HG03342 (cell line): ENCODE data around the gene OR2L13.
"Not testable (repeated sequence)": the region's sequence is repeated elsewhere in the genome, so short reads cannot be mapped to it uniquely, and the experiment has no call there.

Source experiments
- ATAC-seq: cut with Tn5 transposase; IDR thresholded peaks from one replicate; pipeline ENCODE4 v1.9.1; 2021; ENCODE audit warnings: mild to moderate bottlenecking, moderate library complexity; ENCODE audit not compliant: unreplicated experiment

The OR2L13 gene, protein sequence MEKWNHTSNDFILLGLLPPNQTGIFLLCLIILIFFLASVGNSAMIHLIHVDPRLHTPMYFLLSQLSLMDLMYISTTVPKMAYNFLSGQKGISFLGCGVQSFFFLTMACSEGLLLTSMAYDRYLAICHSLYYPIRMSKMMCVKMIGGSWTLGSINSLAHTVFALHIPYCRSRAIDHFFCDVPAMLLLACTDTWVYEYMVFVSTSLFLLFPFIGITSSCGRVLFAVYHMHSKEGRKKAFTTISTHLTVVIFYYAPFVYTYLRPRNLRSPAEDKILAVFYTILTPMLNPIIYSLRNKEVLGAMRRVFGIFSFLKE

GRCh38 chr1:248094884-248095283 is at the start of gene OR2L13:
OR2L13 (plus strand) TSS chr1:248095184; CDS start chr1:248099376, 4,192 bp downstream.
- no peak for ATAC-seq

DNA sequence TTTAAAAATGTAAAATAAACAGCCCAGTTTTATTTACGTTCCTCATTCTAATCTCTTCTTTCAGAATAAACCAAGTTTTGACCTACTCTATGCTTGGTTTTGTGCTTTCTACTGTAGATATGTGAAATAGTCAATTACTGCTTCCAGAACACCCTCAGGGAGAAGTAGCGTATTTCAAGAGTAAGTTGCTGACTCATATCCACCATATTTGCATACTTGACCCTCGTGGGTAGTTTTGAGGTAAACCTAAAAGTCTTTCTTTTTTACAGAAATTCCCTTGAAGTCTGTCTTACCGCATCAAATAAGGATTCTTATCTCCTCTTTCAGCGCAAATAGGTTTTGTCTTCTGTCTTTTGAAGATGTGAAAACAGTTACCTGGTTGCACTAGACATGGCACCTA is 49.8 kb upstream of the OR2L13 start:
- ATAC-seq: peak; percentile 64

- no peak for ATAC-seq
These were observed 48.4 kb upstream of the OR2L13 start, which contains the start of gene OR2L3 for GRCh38 chr1:248046536-248046935. OR2L3 (plus strand) TSS chr1:248046836; CDS start chr1:248060682, 13,846 bp downstream.

DNA sequence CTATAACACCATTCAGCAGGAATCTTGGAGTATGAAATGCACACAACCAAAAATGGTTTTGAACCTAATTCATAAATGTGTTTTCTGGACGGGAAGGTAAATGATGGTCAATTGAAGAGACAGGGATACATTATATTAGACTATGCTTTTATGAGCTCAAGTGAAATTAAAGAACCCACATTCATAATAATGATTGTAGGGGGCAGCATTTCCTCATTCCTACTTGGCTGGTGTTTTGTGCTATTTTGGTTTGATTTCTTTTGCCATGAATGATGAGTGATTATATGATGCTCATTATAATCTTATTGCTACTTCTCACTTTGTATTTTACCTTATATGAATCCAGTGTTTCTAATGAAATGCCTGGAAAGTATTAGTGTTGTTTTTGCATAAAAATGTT is 48.0 kb upstream of the OR2L13 start:
- no peak for ATAC-seq

DNA sequence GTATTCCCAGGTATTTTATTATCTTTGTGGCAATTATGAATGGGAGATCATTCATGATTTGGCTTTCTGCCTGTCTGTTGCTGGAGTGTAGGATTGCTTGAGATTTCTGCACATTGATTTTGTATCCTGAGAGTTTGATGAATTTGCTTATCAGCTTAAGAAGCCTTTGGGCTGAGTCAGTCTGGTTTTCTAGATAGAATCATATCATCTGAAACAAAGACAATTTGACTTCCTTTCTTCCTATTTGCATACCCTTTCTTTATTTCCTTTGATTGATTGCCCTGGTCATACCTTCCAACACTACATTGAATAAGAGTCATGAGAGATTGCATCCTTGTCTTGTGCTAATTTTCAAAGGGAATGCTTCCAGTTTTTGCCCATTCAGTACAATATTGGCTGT is 40.3 kb upstream of the OR2L13 start:
- ATAC-seq: no peak

DNA sequence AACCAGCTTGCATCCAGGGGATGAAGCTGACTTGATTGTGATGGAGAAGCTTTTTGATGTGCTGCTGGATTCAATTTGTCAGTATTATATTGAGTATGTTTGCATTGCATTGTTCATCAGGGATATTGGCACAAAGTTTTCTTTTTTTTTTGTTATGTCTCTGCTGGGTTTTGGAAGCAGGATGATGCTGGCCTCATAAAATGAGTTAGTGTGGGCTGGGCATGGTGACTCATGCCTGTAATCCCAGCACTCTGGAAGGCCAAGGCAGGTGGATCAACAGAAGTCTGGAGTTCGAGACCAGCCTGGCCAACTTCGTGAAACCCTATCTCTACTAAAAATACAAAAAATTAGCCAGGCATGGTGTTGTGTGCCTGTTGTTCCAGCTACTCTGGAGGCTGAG is 39.7 kb upstream of the OR2L13 start:
- no peak for ATAC-seq

- ATAC-seq: no peak
These were observed 29.9 kb upstream of the OR2L13 start for GRCh38 chr1:248065071-248065470.

DNA sequence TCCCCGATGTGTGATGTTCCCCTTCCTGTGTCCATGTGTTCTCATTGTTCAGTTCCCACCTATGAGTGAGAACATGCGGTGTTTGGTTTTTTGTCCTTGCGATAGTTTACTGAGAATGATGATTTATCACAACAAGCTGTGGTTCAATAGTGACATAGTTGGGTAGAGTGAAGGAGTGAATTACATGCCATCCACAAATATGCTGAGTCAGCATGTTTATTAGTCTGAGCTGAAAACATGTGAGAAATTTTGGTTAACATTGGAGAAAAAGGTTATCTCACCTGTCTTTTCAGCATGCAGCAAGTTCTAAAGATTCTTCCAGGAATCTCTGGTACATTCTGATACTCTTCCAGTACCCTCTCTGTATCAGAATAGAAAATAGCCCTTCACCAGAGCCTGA is 29.4 kb upstream of the OR2L13 start:
- no peak for ATAC-seq

DNA sequence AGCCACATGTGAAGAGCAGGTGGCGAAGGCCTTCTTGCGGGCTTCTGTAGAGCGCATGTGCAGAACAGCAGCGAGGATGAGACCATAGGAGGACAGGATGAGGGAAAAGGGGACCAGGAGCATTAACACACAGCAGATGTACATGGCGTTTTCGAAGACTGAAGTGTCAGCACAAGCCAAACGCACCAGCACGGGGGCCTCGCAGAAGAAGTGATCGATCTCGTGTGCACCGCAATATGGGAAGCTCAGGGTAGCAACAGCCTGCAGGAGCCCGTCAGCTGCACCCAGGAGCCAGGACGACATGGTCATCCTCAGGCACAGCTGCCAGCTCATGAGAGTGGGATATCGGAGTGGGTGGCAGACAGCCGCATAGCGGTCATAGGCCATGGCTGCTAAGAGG is 11.1 kb upstream of the OR2L13 start:
- ATAC-seq: not testable (repeated sequence)

DNA sequence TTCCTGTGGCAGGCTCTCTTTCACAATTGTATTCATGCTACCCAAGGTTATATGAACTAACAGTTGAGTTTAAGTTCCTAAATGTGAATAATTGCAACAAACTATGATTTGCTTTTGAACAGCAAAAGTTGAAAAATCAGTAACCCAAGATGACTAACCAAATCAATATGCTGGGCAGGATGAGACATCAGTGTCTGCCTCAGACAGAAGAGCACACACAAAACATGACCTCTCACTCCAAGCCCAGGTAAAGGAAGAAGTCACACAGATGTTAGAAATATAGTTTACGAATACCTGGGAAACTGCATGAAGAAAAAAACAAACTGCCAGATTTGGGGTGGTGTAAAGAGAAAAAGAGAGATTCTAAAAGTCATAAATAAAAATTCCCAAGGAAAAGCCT is 3.5 kb downstream of the OR2L13 start:
- ATAC-seq: no peak

DNA sequence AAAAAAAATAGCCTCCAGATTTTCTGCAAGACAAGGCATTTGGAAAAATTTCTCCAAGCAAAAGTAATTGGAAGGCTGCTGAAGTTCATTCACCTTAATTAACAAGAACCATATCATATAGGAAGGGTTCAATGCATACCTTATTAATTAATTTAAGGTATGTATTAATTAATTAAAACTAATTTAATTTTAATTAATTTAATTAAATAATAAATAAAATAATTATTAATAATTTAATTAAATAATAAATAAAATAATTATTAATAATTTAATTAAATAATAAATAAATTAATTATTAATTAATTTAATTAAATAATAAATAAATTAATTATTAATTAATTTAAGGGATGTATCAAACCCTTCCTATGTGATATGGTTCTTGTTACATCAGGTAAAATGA is 7.9 kb downstream of the OR2L13 start:
- no peak for ATAC-seq

GRCh38 chr1:248111157-248111556 is 16.2 kb downstream of the OR2L13 start:
- no peak for ATAC-seq

DNA sequence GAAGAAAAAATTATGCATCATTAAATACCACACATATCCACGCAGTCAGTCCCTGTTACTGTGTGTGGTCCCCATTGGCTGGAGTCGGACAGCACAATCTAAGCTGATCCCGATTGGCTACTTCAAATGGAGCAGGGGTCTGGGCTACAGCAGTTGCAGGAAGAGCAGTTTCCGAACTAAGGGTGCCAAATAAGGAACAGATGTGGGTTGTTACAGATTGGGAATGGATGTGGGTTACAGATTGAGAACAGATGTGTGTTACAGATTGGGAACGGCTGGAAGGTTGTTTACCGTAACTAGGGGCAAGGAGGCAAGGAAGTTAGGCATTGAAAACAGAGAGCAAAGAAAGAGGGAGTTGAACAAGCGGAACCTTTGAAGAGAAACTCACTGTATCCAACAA is 19.9 kb downstream of the OR2L13 start:
- no peak for ATAC-seq

DNA sequence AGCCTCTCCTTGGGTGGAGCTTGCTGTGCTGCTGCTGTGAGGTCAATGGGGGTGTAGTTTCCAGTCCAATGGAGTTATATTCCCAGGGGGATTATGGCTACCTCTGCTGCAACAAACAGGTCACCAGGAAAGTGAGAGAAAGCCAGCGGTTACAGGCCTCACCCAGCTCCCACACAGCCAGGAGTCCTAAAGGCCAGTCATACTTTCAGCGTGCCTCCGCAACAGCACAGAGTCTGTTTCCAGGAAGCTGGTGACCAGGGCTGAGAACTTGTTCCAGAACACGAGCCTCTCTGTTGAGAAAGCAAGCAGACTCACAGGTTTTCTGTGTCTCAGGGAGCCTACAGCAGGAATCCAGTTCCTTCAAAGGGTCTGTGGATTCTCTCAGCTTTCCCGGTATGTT is 32.7 kb downstream of the OR2L13 start:
- ATAC-seq: no peak

- ATAC-seq: no peak
These were observed 41.8 kb downstream of the OR2L13 start for GRCh38 chr1:248136811-248137210.

GRCh38 chr1:248140846-248141245 is 45.9 kb downstream of the OR2L13 start:
- ATAC-seq: no peak

GRCh38 chr1:248143311-248143710 is 48.3 kb downstream of the OR2L13 start:
- no peak for ATAC-seq

GRCh38 chr1:248144513-248145198 is 49.7 kb downstream of the OR2L13 start, which contains the start of gene OR2M5:
OR2M5 (plus strand) TSS chr1:248145148; CDS start chr1:248145148, 0 bp downstream.
- no peak for ATAC-seq
